A549 (cell line): Measurements from ENCODE around the gene HNRNPAB. TPM values are rescaled to one million over a fixed set of nuclear protein-coding genes. Genes with fewer than 3 reads are reported as not detected.

Experiments used
- ATAC-seq, 2 experiments: fragments of 200-7000 bp in 1 of 2; fragments of >200 bp in 1 of 2; cut with Nextera tagmentation in 1 of 2; cut with Tn5 transposase in 1 of 2; 3 replicates each; pipeline versions ENCODE4 v1.8.0 to v1.9.1; 2018 to 2020; ENCODE audit warnings: mild to moderate bottlenecking in 1 of 2, moderate library complexity in 1 of 2
- CTCF ChIA-PET: fragments of 300-600 bp; sonication (Branson Sonifier 250); formaldehyde crosslinking; extraction: SDS; loops from one replicate; lab custom pipeline; 2021; ENCODE audit warnings: antibody characterized with exemption, inconsistent platforms; lab: Yijun Ruan, JAX
- POLR2A ChIA-PET: fragments of 350-600 bp; formaldehyde crosslinking; extraction: SDS; loops from one replicate; lab custom pipeline; 2021; ENCODE audit warnings: antibody characterized with exemption, inconsistent platforms; lab: Yijun Ruan, JAX
- DNase-seq, 2 experiments: peaks; one replicate each; pipeline versions ENCODE4 v3.0.0 to v3.0.0-alpha.2; 2011 to 2016; ENCODE audit warnings: low read depth in 1 of 2, low spot score in 1 of 2
- FAIRE-seq: peaks from 2 replicates; lab custom pipeline; 2011; peaks lifted over from hg19 to GRCh38; lab: Jason Lieb, UNC
- H3K27ac ChIP-seq, 2 experiments: fragments of >200 bp; sonication (Bioruptor Twin); formaldehyde crosslinking; 3 replicates each; pipeline ENCODE4 v1.5.1; 2016 to 2017
- H3K4me1 ChIP-seq: fragments of >200 bp; sonication (Bioruptor Twin); formaldehyde crosslinking; 3 replicates; pipeline ENCODE4 v1.6.1; 2016
- H3K4me2 ChIP-seq: fragments of >200 bp; sonication (Bioruptor Twin); formaldehyde crosslinking; 3 replicates; pipeline ENCODE4 v1.6.1; 2016
- H3K4me3 ChIP-seq: fragments of >200 bp; sonication (Bioruptor Twin); formaldehyde crosslinking; 3 replicates; pipeline ENCODE4 v1.5.1; 2016
- H3K9me3 ChIP-seq: fragments of >200 bp; sonication (Bioruptor Twin); formaldehyde crosslinking; 3 replicates; pipeline ENCODE4 v1.6.1; 2016
- BHLHE40 ChIP-seq: IDR thresholded peaks from 2 replicates; pipeline ENCODE4 v1.6.1; 2012; ENCODE audit warnings: low read depth, low read length, inconsistent platforms
- CEBPB ChIP-seq, 2 experiments: fragments of >200 bp in 1 of 2; sonication (Bioruptor Twin) in 1 of 2; formaldehyde crosslinking in 1 of 2; IDR thresholded peaks; 2 replicates each; pipeline ENCODE4 v1.6.1; 2012 to 2016
- EHMT2 ChIP-seq: fragments of 200-600 bp; sonication (generic); IDR thresholded peaks from 2 replicates; pipeline ENCODE4 v1.6.1; 2016; ENCODE audit warnings: antibody characterized with exemption, low read depth, mild to moderate bottlenecking, moderate library complexity
- ELK1 ChIP-seq: fragments of 150-350 bp; IDR thresholded peaks from 2 replicates; pipeline ENCODE4 v1.6.1; 2014; ENCODE audit warnings: low read depth, mild to moderate bottlenecking, low read length
- FOSB ChIP-seq: fragments of 250-450 bp; sonication (Bioruptor Pico); IDR thresholded peaks from 2 replicates; pipeline ENCODE4 v1.5.0; 2020; ENCODE audit warnings: mild to moderate bottlenecking, moderate library complexity
- FOXS1 ChIP-seq: fragments of 250-450 bp; sonication (Bioruptor Pico); IDR thresholded peaks from 2 replicates; pipeline ENCODE4 v1.5.0; 2020; ENCODE audit warnings: mild to moderate bottlenecking, moderate library complexity
- GATA3 ChIP-seq: IDR thresholded peaks from 2 replicates; pipeline ENCODE4 v1.6.1; 2012; ENCODE audit warnings: borderline replicate concordance
- HDAC2 ChIP-seq: fragments of 200-600 bp; sonication (generic); IDR thresholded peaks from 2 replicates; pipeline ENCODE4 v1.6.1; 2016
- HMGXB4 ChIP-seq: fragments of 250-450 bp; sonication (Bioruptor Pico); IDR thresholded peaks from 2 replicates; pipeline ENCODE4 v1.5.0; 2021; ENCODE audit warnings: mild to moderate bottlenecking, moderate library complexity, borderline replicate concordance
- HOXB13 ChIP-seq: fragments of 250-450 bp; sonication (Bioruptor Pico); IDR thresholded peaks from 2 replicates; pipeline ENCODE4 v1.5.0; 2020; ENCODE audit warnings: low read depth, mild to moderate bottlenecking, moderate library complexity
- HOXB5 ChIP-seq: fragments of 250-450 bp; sonication (Bioruptor Pico); IDR thresholded peaks from 2 replicates; pipeline ENCODE4 v1.5.0; 2020; ENCODE audit warnings: mild to moderate bottlenecking, moderate library complexity
- JUNB ChIP-seq: fragments of >200 bp; sonication (Bioruptor Twin); formaldehyde crosslinking; IDR thresholded peaks from 2 replicates; pipeline ENCODE4 v1.6.1; 2016
- KDM5A ChIP-seq: fragments of 200-600 bp; sonication (generic); IDR thresholded peaks from 2 replicates; pipeline ENCODE4 v1.6.1; 2016; ENCODE audit warnings: antibody characterized with exemption, mild to moderate bottlenecking
- MAX ChIP-seq: IDR thresholded peaks from 2 replicates; pipeline ENCODE4 v1.6.1; 2012
- POLR2A ChIP-seq: IDR thresholded peaks from 2 replicates; pipeline ENCODE4 v1.6.1; 2012; ENCODE audit warnings: mild to moderate bottlenecking, low read length
- POLR2AphosphoS2 ChIP-seq: conservative IDR thresholded peaks from 2 replicates; pipeline ENCODE4 v1.6.1; 2012; ENCODE audit warnings: low read length, improper control_type of control experiment, inconsistent platforms
- SREBF2 ChIP-seq: fragments of 450-650 bp; IDR thresholded peaks from 2 replicates; pipeline ENCODE4 v1.6.1; 2014; ENCODE audit warnings: mild to moderate bottlenecking, moderate library complexity
- TP53 ChIP-seq: fragments of 250-450 bp; sonication (Bioruptor Pico); IDR thresholded peaks from 2 replicates; pipeline ENCODE4 v1.5.0; 2021; ENCODE audit warnings: mild to moderate bottlenecking, moderate library complexity
- ZC3H11A ChIP-seq: fragments of 450-650 bp; IDR thresholded peaks from 2 replicates; pipeline ENCODE4 v1.6.1; 2014; ENCODE audit warnings: antibody characterized with exemption, mild to moderate bottlenecking
- ZNF302 ChIP-seq: fragments of 250-450 bp; sonication (Bioruptor Pico); IDR thresholded peaks from 2 replicates; pipeline ENCODE4 v1.9.0; 2021; ENCODE audit warnings: inconsistent platforms, mild to moderate bottlenecking, moderate library complexity
- whole genome bisulfite sequencing: methylation state at CpG from one replicate; pipeline ENCODE4 v1.1.6; 2017; ENCODE audit errors: missing lambda C conversion rate; 5-methylcytosine and 5-hydroxymethylcytosine counted together
- polyA plus RNA-seq, 4 experiments: library from polyadenylated mRNA; depleted of rRNA in 3 of 4; stranded (reverse); fragments of >200 nt; fragmentation: RNase III in 1 of 4; extraction: RNeasy Plus Mini Kit Qiagen cat#74134 plus additional on column Dnase treatment in 1 of 4; gene quantifications; 2 replicates in 3 of 4; 3 replicates in 1 of 4; pipeline ENCODE4 v1.2.3, GENCODE V29; 2011 to 2017
- TF ChIP-seq, protein P1 (sequence below): IDR thresholded peaks from 2 replicates; pipeline ENCODE4 v1.6.1; 2012
- TF ChIP-seq, protein P2 (sequence below): fragments of 250-450 bp; sonication (Bioruptor Pico); IDR thresholded peaks from 2 replicates; pipeline ENCODE4 v1.5.0; 2020; ENCODE audit warnings: low read depth, mild to moderate bottlenecking, moderate library complexity

HNRNPAB gene
- polyA plus RNA-seq, 2 of the 4 experiments (the other 2 are of a cell fraction): 200 to 352 TPM

DNA sequence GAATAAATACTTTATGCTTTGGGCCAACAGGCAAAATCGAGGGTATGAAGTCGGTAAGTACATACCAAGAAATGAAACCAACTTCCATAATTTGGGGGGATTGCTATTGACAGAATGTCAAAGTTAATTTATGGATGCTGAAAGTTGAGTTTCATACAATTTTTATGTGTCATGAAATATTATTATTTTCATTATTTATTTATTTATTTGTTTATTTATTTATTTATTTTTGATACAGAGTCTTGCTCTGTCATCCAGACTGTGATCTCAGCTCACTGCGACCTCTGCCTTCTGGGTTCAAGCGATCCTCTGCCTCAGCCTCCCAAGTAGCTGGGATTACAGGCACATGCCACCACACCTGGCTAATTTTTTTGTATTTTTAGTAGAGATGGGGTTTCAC lies 12.7 kb upstream of the HNRNPAB start:
- DNase-seq (no peak), FAIRE-seq (no peak)
- no peak overlapping the region for H3K4me2 ChIP-seq
- POLR2A ChIA-PET: no interaction called here
- TF ChIP-seq CEBPB (IDR thresholded peaks at IDR 0.05) (no peak), FOSB (CRISPR knock-in tag) (no peak), BHLHE40 (no peak), ZC3H11A (peak; percentile 94), KDM5A (no peak)
- TF ChIP-seq, all 56 proteins: peak for 1
- ATAC-seq: no peak
- no peak overlapping the region for H3K27ac ChIP-seq
- WGBS: 58% methylated on average over 4 of the region's 4 CpGs
- H3K4me3 ChIP-seq: no peak overlapping the region
- CTCF ChIA-PET: no interaction called here
- no peaks in the 10 kb centered on the region for H3K4me1 ChIP-seq
- H3K9me3 ChIP-seq: peaks cover 12% of the 10 kb centered on the region; the same call in 2 of the 3 replicates

- Histone ChIP-seq H3K27ac (no peak overlapping the region), H3K4me2 (no peak overlapping the region), H3K4me1 (no peaks in the 10 kb centered on the region), H3K4me3 (no peak overlapping the region), H3K9me3 (peaks cover 12% of the 10 kb centered on the region; the same call in 2 of the 3 replicates)
- ChIA-PET CTCF (interaction anchor here (0.9 to 1.4 kb wide), 2 partner anchors 29 to 47 kb away, joined by 3 to 4 read pairs; no protein-coding TSS in a partner anchor), POLR2A (interaction anchor here (0.6 kb wide), 1 partner anchor 12 kb away, joined by 3 read pairs; the partner anchor contains the start of gene HNRNPAB)
- TF ChIP-seq HDAC2 (no peak), EHMT2 (no peak)
- no peak for FAIRE-seq
- no peak for DNase-seq
- no peak for ATAC-seq
- WGBS: 25% methylated on average over 2 of the region's 2 CpGs
Observed at GRCh38 chr5:178192244-178192643, 12.1 kb upstream of the HNRNPAB start.

GRCh38 chr5:178192787-178193186 lies 11.5 kb upstream of the HNRNPAB start:
- TF ChIP-seq FOXS1: no peak
- TF ChIP-seq JUNB: no peak
- no peak for TF ChIP-seq POLR2AphosphoS2
- no peak for TF ChIP-seq HOXB5 (CRISPR knock-in tag)
- TF ChIP-seq FOSB (CRISPR knock-in tag): no peak
- no peak for TF ChIP-seq GATA3
- no peak for TF ChIP-seq BHLHE40
- Histone ChIP-seq H3K9me3 (peaks cover 12% of the 10 kb centered on the region; the same call in 2 of the 3 replicates), H3K4me2 (no peak overlapping the region), H3K27ac (no peak overlapping the region), H3K4me1 (no peaks in the 10 kb centered on the region), H3K4me3 (no peak overlapping the region)
- ChIA-PET POLR2A (interaction anchor here (0.6 kb wide), 1 partner anchor 12 kb away, joined by 3 read pairs; the partner anchor contains the start of gene HNRNPAB), CTCF (interaction anchor here (0.9 to 1.4 kb wide), 2 partner anchors 29 to 48 kb away, joined by 3 to 4 read pairs; no protein-coding TSS in a partner anchor)
- WGBS: 44% methylated on average over 7 of the region's 7 CpGs
- no peak for FAIRE-seq
- no peak for DNase-seq
- no peak for ATAC-seq

DNA sequence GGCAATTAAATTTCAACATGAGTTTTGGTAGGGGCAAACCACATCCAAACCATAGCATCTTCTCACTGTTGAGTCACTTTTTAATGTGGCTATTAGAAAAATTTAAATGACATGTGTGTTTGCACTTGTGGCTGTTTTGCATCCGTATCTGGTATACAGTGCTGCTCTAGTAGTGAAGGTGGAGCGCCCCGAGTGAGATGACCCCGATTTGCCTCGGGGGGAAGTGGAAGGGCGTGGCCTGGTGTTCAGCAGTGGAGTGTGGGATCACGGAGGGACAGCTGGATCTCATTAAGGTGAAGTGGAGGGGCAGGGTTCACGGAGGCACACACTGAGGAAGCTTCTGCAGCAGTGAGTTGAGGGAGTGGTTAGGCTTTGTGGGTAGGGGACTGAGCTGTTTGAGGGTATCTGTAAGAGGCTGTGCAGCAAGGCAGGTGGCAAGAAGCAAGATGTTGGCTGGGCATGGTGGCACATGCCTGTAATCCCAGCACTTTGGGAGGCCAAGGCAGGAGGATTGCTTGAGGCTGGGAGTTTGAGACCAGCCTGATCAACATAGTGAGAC lies 11.0 kb upstream of the HNRNPAB start:
- H3K4me2 ChIP-seq: no peak overlapping the region
- POLR2A ChIA-PET: no interaction called here
- no peak for DNase-seq
- no peak for TF ChIP-seq POLR2A
- no peak for TF ChIP-seq KDM5A
- TF ChIP-seq, protein P1, sequence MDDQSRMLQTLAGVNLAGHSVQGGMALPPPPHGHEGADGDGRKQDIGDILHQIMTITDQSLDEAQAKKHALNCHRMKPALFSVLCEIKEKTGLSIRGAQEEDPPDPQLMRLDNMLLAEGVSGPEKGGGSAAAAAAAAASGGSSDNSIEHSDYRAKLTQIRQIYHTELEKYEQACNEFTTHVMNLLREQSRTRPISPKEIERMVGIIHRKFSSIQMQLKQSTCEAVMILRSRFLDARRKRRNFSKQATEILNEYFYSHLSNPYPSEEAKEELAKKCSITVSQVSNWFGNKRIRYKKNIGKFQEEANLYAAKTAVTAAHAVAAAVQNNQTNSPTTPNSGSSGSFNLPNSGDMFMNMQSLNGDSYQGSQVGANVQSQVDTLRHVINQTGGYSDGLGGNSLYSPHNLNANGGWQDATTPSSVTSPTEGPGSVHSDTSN: no peak
- no peak for TF ChIP-seq ZNF302
- TF ChIP-seq HOXB5 (CRISPR knock-in tag): no peak
- no peak for TF ChIP-seq SREBF2
- TF ChIP-seq, all 56 proteins: peak for 0
- CTCF ChIA-PET: interaction anchor here (1.4 kb wide), 1 partner anchor 48 kb away, joined by 3 read pairs; no protein-coding TSS in a partner anchor
- 33% methylated on average over 8 of the region's 8 CpGs for WGBS
- Histone ChIP-seq H3K4me3 (no peak overlapping the region), H3K9me3 (peaks cover 12% of the 10 kb centered on the region; the same call in 2 of the 3 replicates), H3K4me1 (no peaks in the 10 kb centered on the region), H3K27ac (no peak overlapping the region)
- no peak for ATAC-seq
- FAIRE-seq: no peak

DNA sequence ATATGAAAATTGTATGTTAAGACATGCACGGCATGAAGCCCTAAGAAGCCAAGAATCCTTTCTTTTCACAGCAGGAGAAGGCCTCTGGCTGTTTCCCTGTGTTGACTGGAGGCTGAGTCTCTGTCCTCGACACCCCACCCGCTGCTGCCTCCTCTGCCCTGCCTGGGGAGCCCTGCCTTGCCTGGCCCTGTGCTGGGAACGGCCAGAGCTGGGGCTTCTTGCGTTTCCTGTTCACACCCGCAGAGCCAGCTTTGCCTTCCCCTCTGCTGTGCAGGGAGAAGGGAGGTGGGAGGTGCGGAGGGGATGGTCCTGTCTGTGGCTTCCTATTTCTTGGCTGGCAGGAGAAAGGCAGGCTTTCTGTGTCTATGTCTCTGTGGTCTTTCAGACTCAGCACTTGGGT lies 10.3 kb upstream of the HNRNPAB start:
- Histone ChIP-seq H3K27ac (no peak overlapping the region), H3K4me1 (no peaks in the 10 kb centered on the region), H3K4me2 (no peak overlapping the region), H3K9me3 (peaks cover 12% of the 10 kb centered on the region; the same call in 2 of the 3 replicates), H3K4me3 (no peak overlapping the region)
- no peak for ATAC-seq
- CTCF ChIA-PET: interaction anchor here (1.4 kb wide), 1 partner anchor 49 kb away, joined by 3 read pairs; no protein-coding TSS in a partner anchor
- POLR2A ChIA-PET: no interaction called here
- 36% methylated on average over 6 of the region's 7 CpGs for WGBS
- DNase-seq: no peak
- no peak for FAIRE-seq
- TF ChIP-seq HOXB13 (CRISPR knock-in tag) (no peak), HDAC2 (no peak), ELK1 (no peak), FOSB (CRISPR knock-in tag) (no peak), TP53 (CRISPR knock-in tag) (no peak), HMGXB4 (CRISPR knock-in tag) (no peak), MAX (no peak)
- TF ChIP-seq, protein P2, sequence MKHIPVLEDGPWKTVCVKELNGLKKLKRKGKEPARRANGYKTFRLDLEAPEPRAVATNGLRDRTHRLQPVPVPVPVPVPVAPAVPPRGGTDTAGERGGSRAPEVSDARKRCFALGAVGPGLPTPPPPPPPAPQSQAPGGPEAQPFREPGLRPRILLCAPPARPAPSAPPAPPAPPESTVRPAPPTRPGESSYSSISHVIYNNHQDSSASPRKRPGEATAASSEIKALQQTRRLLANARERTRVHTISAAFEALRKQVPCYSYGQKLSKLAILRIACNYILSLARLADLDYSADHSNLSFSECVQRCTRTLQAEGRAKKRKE (CRISPR knock-in tag): no peak
